CD4-positive, alpha-beta T cell (primary cell): Measurements from ENCODE around the gene FUT1. TPM values are rescaled to one million over a fixed set of nuclear protein-coding genes. Genes with fewer than 3 reads are reported as not detected.

Experiments
- ATAC-seq: fragments of 200-7000 bp; cut with Tn5 transposase; one replicate; pipeline ENCODE4 v1.10.0; 2022; ENCODE audit warnings: mild to moderate bottlenecking; ENCODE audit not compliant: poor library complexity
- CTCF ChIA-PET: fragments of 350-600 bp; sonication (Branson Sonifier 250); formaldehyde crosslinking; loops from one replicate; lab custom pipeline; 2021; ENCODE audit warnings: antibody characterized with exemption, inconsistent platforms; lab: Charles Lee
- POLR2A ChIA-PET: fragments of 350-600 bp; sonication (Branson Sonifier 250); formaldehyde crosslinking; loops from one replicate; lab custom pipeline; 2021; ENCODE audit warnings: antibody characterized with exemption, inconsistent platforms; lab: Charles Lee
- DNase-seq, 14 experiments: peaks; one replicate each; pipeline ENCODE4 v3.0.0-alpha.2; 2013 to 2020; ENCODE audit warnings: mixed read lengths in 2 of 14
- H3K27ac ChIP-seq, 2 donors: one replicate each; pipeline versions ENCODE4 v1.5.1 to v1.7.0; 2013; ENCODE audit warnings: low read length in 2 of 2, low read depth in 1 of 2, mild to moderate bottlenecking in 1 of 2
- H3K27me3 ChIP-seq, 2 experiments: 1 replicate in 1 of 2; 2 replicates in 1 of 2; pipeline versions ENCODE4 v1.6.1 to v1.7.0; 2013; ENCODE audit warnings: low read length in 2 of 2, control low read depth in 1 of 2, mild to moderate bottlenecking in 1 of 2, moderate library complexity in 1 of 2; ENCODE audit not compliant: insufficient read depth in 2 of 2, control insufficient read depth in 1 of 2
- H3K36me3 ChIP-seq: one replicate; pipeline ENCODE4 v1.6.1; 2013; ENCODE audit warnings: low read length, control low read depth; ENCODE audit not compliant: insufficient read depth
- H3K4me1 ChIP-seq: one replicate; pipeline ENCODE4 v1.6.1; 2013; ENCODE audit warnings: low read length, control low read depth; ENCODE audit not compliant: insufficient read depth
- H3K4me3 ChIP-seq: one replicate; pipeline ENCODE4 v1.5.1; 2013; ENCODE audit warnings: mild to moderate bottlenecking, low read length, moderate library complexity
- H3K9me3 ChIP-seq, 2 experiments: 1 replicate in 1 of 2; 2 replicates in 1 of 2; pipeline versions ENCODE4 v1.6.1 to v1.7.0; 2013; ENCODE audit warnings: low read length in 2 of 2, mild to moderate bottlenecking in 2 of 2, control low read depth in 1 of 2, moderate library complexity in 1 of 2; ENCODE audit not compliant: control insufficient read depth in 1 of 2, insufficient read depth in 1 of 2
- H3K27ac Mint-ChIP-seq: one replicate; pipeline ENCODE4 v1.8.0; 2020; ENCODE audit warnings: mixed read lengths
- H3K27me3 Mint-ChIP-seq: one replicate; pipeline ENCODE4 v1.8.0; 2021; ENCODE audit warnings: mixed read lengths
- H3K36me3 Mint-ChIP-seq: one replicate; pipeline ENCODE4 v1.8.0; 2021; ENCODE audit warnings: low read depth, mixed read lengths
- H3K4me1 Mint-ChIP-seq: one replicate; pipeline ENCODE4 v1.8.0; 2021; ENCODE audit warnings: low read depth, mixed read lengths
- H3K4me3 Mint-ChIP-seq: one replicate; pipeline ENCODE4 v1.8.0; 2020; ENCODE audit warnings: mild to moderate bottlenecking, mixed read lengths
- H3K9me3 Mint-ChIP-seq: one replicate; pipeline ENCODE4 v1.8.0; 2020; ENCODE audit warnings: mixed read lengths
- CTCF ChIP-seq: fragments of 200-600 bp; IDR thresholded peaks from one replicate; pipeline ENCODE4 v1.8.0; 2022; ENCODE audit warnings: antibody characterized with exemption, mild to moderate bottlenecking
- intact Hi-C, 2 experiments: fragments of 100-400 bp; cut with DNase I in 1 of 2; cut with micrococcal nuclease in 1 of 2; formaldehyde crosslinking; loops; one replicate each; pipeline versions ENCODE4 v1.15.1 to v1.9.0; 2023 to 2025; cut with DNase I, micrococcal nuclease
- total RNA-seq, 174 experiments: library from RNA in 2 of 174; stranded (reverse) in 2 of 174; gene quantifications; one replicate each; pipeline ENCODE4 v1.2.3 and lab custom pipeline; 2021 to 2026

The FUT1 gene
- total RNA-seq, 2 experiments from 2014 or later, result not detected

- H3K36me3 ChIP-seq, result no peaks in the 10 kb centered on the region
- peaks cover 0 to 5% of the 10 kb centered on the region in 2 experiments for H3K9me3 ChIP-seq
- ATAC-seq, result no peak
- peaks cover 17% of the 10 kb centered on the region for H3K4me1 Mint-ChIP-seq
- intact Hi-C loops, result no loop called here
- POLR2A ChIA-PET, result no interaction called here
- peaks cover 24 to 31% of the 10 kb centered on the region in 2 experiments for H3K27me3 ChIP-seq
- no peak overlapping the region for H3K27ac ChIP-seq
- no peak overlapping the region for H3K4me3 Mint-ChIP-seq
- no peak for TF ChIP-seq CTCF
- CTCF ChIA-PET, result no interaction called here
- DNase-seq, result no peak
- no peaks in the 10 kb centered on the region for H3K9me3 Mint-ChIP-seq
- H3K4me3 ChIP-seq, result no peak overlapping the region
- H3K27me3 Mint-ChIP-seq, result peaks cover 38% of the 10 kb centered on the region
- H3K36me3 Mint-ChIP-seq, result no peaks in the 10 kb centered on the region
- no peak overlapping the region for H3K27ac Mint-ChIP-seq
- peaks cover 28% of the 10 kb centered on the region for H3K4me1 ChIP-seq
Measured at GRCh38 chr19:48756686-48757085, 4.2 kb upstream of the FUT1 start.

GRCh38 chr19:48756212-48756611 lies 3.8 kb upstream of the FUT1 start:
- H3K4me1 Mint-ChIP-seq, result peaks cover 19% of the 10 kb centered on the region
- Histone ChIP-seq H3K4me3 (no peak overlapping the region), H3K27me3 (peaks cover 24 to 31% of the 10 kb centered on the region in 2 experiments), H3K36me3 (no peaks in the 10 kb centered on the region), H3K9me3 (peaks cover 0 to 5% of the 10 kb centered on the region in 2 experiments), H3K4me1 (peaks cover 29% of the 10 kb centered on the region), H3K27ac (no peak overlapping the region)
- no peak overlapping the region for H3K4me3 Mint-ChIP-seq
- intact Hi-C loops, result no loop called here
- no peak overlapping the region for H3K27ac Mint-ChIP-seq
- ChIA-PET POLR2A (no interaction called here), CTCF (no interaction called here)
- no peaks in the 10 kb centered on the region for H3K36me3 Mint-ChIP-seq
- no peak for TF ChIP-seq CTCF
- ATAC-seq, result no peak
- DNase-seq, result no peak
- H3K27me3 Mint-ChIP-seq, result peaks cover 39% of the 10 kb centered on the region
- no peaks in the 10 kb centered on the region for H3K9me3 Mint-ChIP-seq

GRCh38 chr19:48755787-48756186 lies 3.3 kb upstream of the FUT1 start:
- H3K9me3 ChIP-seq, result peaks cover 0 to 5% of the 10 kb centered on the region in 2 experiments
- H3K27me3 ChIP-seq, result peaks cover 24 to 29% of the 10 kb centered on the region in 2 experiments
- Mint-ChIP-seq H3K4me3 (no peak overlapping the region), H3K27me3 (peaks cover 43% of the 10 kb centered on the region), H3K36me3 (no peaks in the 10 kb centered on the region), H3K27ac (no peak overlapping the region), H3K9me3 (no peaks in the 10 kb centered on the region), H3K4me1 (peaks cover 22% of the 10 kb centered on the region)
- no peak overlapping the region for H3K4me3 ChIP-seq
- no peak overlapping the region for H3K27ac ChIP-seq
- H3K36me3 ChIP-seq, result no peaks in the 10 kb centered on the region
- DNase-seq (no peak), ATAC-seq (no peak)
- ChIA-PET POLR2A (no interaction called here), CTCF (no interaction called here)
- H3K4me1 ChIP-seq, result peaks cover 29% of the 10 kb centered on the region
- no peak for TF ChIP-seq CTCF
- intact Hi-C loops, result no loop called here
